Inferior parietal cortex (tissue), 1 donor: ENCODE measurements around the gene LGALS12.

Source experiments
- DNase-seq: peaks from one replicate; pipeline ENCODE4 v3.0.0-alpha.2; 2016; ENCODE audit errors: extremely low spot score

Gene LGALS12

DNA sequence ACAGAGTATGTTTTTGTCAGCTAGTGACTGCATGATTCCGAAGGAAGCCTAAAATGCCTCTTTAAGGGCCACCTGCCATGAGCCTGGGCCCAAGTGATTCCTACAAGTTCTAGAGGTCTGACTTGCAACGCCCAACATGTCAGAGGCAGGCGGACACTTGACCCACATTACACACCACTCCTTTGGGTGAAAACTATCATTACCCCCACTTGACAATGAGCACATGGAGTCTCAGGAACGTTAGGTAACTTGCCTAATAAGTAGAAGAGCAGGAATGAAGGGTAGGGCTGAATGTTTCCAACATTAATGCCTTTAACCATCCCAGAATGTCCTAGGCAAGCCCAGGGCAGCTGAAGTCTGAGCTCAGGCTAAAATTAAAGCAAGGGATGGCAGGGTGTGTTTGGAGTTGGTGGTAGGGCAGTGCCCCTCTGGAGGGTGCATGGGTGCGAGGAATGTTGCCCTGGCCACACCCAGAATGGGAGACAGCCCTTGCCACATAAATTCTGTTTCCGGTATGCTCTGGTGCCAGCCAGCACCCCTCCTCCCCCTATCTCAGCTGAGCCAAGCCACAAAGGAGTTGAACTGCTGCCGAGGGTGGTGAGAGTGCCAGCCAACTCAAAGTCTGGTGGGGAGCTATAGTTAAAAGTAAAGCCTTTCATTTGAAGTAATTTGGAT, 54.8 kb downstream of the LGALS12 start:
- no peak for DNase-seq

DNA sequence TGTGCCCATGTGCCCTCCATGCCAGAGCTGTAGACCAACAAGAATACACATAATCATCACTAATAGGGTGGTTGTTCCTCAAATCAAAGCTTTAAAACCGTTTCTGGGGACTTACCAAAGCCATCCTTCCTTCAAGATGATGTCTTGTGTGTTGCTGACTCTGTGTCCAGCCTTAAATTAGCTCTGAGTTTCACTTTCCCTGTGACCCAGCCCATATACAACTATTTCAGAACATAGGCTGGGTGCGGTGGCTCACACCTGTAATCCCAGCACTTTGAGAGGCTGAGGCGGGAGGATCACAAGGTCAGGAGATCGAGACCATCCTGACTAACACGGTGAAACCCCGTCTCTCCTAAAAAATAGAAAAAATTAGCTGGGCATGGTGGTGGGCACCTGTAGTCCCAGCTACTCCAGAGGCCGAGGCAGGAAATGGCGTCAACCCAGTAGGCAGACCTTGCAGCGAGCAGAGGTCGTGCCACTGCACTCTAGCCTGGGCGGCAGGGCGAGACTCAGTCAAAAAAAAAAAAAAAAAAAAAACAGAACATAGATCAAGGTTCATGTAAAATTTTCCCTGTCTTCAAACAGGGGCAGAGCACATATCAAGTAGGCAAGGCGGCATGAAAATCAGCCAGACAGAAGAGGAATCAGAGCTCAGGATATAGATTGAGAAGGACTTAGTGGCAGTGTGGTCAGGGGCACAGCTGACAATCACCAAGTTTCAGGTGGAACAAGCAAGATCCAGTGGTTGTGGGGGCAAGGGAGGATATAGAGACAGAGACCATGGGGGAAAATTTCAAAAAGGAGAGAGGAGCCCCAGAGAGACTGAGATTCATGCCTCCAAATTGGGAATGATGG, 57.5 kb downstream of the LGALS12 start, which contains the start of gene PLAAT2:
Gene PLAAT2, minus strand, starts transcription at position 179 of the 855 bp plus-strand sequence. Its CDS starts 55 bp downstream, at position 124.
- no peak for DNase-seq

DNA sequence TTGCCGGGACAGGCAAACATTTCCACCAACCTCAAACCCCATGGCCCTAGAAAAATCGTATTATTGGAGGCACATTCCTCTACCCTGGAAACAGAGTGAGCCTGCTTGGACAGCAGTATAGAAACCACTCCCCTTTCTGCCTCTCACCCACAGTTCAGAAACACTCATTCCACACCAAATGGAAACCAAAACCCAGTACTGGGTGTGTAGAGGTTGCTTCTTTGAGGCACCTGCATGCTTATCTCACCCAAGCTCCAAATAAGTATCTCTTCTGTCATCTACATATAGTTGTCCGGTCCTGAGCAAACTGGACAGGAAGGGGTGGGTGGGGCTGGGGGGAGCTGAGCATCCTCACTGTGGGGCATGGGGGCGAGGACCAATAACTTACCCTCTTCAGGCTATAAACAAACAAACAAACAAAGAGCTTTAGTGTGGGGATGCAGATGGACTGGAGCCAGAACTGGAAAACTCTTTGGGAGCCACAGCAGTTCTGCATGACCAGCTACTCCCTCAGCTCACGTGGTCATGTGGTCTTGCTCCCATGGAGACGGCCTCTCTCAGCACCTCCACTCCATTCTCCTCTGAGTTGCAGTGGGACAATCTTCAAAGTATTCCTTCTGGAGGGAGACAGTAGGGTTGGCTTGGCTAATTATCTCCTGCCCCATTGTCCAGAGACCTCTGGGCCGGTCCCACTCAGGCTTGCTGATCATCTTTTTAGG, 58.3 kb downstream of the LGALS12 start:
- DNase-seq, result no peak

DNA sequence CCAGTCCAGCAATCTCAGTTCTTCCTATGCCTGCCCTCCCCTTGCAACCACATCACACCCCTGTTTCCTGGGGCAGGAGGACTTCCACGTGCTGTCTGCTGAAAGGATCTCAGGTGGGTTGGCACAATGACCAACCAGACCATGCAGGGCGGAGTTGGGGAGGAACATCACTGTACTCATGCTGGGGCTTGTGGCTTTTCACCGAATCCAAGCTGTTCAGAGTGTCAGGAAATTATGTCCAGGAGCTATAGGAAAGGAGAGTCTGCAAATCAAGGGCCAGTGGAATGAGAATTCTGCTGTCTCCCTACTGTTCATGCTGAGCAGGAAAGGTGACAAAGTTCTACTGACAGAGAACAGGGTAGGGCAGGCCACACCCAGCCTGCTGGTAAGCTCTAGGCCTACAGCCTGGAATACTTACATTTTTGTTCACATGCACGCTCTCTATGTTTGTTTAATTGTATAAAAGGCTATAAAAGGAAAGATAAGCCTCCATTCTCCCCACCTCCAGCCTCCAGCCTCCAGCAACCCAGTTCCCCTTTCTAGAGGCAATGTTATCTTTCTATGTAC, 59.0 kb downstream of the LGALS12 start:
- DNase-seq, result no peak
